Measurements from ENCODE around the gene TOMM20. TPM values are rescaled to one million over a fixed set of nuclear protein-coding genes. Genes with fewer than 3 reads are reported as not detected.
"Not testable (repeated sequence)": the region's sequence is repeated elsewhere in the genome, so short reads cannot be mapped to it uniquely, and the experiment has no call there.

The TOMM20 gene
- total RNA-seq, 1 experiment from 2014 or later: 309 TPM

DNA sequence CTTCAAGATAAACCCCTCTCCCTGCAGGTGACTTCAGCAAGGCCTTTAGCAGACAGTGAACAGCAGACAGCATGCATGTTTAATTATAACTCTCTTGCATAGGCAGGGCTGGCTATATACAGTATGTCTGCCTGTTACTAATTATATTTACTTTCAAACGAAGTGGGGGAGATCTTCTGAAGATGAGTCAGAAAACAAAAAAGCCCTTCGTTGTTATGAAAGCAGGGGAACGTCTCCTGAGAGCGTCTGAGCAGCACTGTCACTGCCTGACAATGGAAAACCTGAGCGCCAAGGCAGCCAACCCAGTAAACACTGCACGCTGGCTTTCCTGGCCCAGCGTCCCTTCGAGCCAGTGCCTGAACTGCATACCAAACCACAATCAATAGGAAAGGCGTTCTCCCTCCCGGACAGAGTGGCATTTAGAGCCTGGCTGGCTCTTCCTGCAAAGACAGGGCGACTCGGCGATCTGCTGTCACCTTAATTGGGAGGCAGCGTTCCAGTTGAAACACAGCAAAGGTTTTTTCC is 54.1 kb downstream of the TOMM20 start:
- no TSS peak for BruUV-seq (replicated peaks)
- peak; percentile 86 for DNase-seq (ENCODE audit: unreplicated experiment)
- intact Hi-C loops (cut with micrococcal nuclease): loop anchor here (5.0 kb wide), 1 partner anchor 207 kb away; no protein-coding TSS in a partner anchor
- Mint-ChIP-seq H3K4me3 (ENCODE audit: unreplicated experiment) (no peak overlapping the region), H3K36me3 (ENCODE audit: insufficient read depth, unreplicated experiment) (peaks cover 6% of the 10 kb centered on the region), H3K27ac (ENCODE audit: low read depth, unreplicated experiment) (no peak overlapping the region), H3K9me3 (ENCODE audit: unreplicated experiment) (no peaks in the 10 kb centered on the region), H3K4me1 (ENCODE audit: insufficient read depth, unreplicated experiment) (peaks cover 32% of the 10 kb centered on the region), H3K27me3 (ENCODE audit: insufficient read depth, unreplicated experiment) (no peaks in the 10 kb centered on the region)
- ChIA-PET POLR2A (interaction anchor here (0.8 to 13.9 kb wide), 18 partner anchors 9 to 575 kb away, joined by 3 to 406 read pairs (median 14); partner anchors contain the start of gene IRF2BP2), CTCF (interaction anchor here (0.6 to 2.9 kb wide), 11 partner anchors 9 to 588 kb away, joined by 3 to 18 read pairs (median 5); no protein-coding TSS in a partner anchor)
- TF ChIP-seq, protein P1, sequence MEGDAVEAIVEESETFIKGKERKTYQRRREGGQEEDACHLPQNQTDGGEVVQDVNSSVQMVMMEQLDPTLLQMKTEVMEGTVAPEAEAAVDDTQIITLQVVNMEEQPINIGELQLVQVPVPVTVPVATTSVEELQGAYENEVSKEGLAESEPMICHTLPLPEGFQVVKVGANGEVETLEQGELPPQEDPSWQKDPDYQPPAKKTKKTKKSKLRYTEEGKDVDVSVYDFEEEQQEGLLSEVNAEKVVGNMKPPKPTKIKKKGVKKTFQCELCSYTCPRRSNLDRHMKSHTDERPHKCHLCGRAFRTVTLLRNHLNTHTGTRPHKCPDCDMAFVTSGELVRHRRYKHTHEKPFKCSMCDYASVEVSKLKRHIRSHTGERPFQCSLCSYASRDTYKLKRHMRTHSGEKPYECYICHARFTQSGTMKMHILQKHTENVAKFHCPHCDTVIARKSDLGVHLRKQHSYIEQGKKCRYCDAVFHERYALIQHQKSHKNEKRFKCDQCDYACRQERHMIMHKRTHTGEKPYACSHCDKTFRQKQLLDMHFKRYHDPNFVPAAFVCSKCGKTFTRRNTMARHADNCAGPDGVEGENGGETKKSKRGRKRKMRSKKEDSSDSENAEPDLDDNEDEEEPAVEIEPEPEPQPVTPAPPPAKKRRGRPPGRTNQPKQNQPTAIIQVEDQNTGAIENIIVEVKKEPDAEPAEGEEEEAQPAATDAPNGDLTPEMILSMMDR (IDR thresholded peaks at IDR 0.05; ENCODE audit: unreplicated experiment): no peak

DNA sequence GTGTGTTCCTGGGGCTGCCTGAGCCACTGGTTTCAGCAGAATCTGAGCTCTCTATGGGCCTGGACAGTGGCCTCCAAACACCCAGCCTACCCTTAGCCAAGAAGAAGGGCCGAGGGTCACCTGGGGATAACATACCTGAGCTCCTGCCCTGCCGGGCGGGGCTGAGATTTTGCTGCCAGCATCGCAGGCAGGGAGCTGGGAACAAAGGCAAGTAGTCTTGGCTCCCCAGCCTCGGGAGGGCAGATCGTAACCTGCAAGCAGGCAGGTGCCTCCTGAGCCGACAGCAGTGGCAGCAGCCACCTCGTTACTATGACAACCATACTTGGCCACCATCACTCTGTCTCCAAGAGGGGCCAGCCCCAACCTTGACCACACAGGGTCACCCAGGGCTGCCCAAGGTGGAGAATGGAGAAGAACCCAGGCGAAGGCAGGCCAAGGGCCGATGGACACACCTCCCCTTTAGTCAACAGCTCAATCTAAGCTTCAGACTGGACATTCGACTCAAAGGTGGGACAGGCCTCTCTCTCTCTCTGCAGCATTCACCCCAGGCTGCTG is 54.6 kb downstream of the TOMM20 start:
- TF ChIP-seq, protein P1 (IDR thresholded peaks at IDR 0.05; ENCODE audit: unreplicated experiment): no peak
- H3K36me3 Mint-ChIP-seq (ENCODE audit: insufficient read depth, unreplicated experiment): peaks cover 6% of the 10 kb centered on the region
- peak overlapping the region; percentile 69 for H3K27ac Mint-ChIP-seq (ENCODE audit: low read depth, unreplicated experiment)
- ChIA-PET CTCF (interaction anchor here (0.6 to 2.9 kb wide), 18 partner anchors 8 to 587 kb away, joined by 3 to 18 read pairs (median 4); no protein-coding TSS in a partner anchor), POLR2A (interaction anchor here (0.7 to 13.9 kb wide), 31 partner anchors 9 to 700 kb away, joined by 3 to 406 read pairs (median 5); partner anchors contain the start of genes COA6, IRF2BP2 and TARBP1)
- H3K4me1 Mint-ChIP-seq (ENCODE audit: insufficient read depth, unreplicated experiment): peaks cover 36% of the 10 kb centered on the region
- no TSS peak for BruUV-seq (replicated peaks)
- intact Hi-C loops (cut with micrococcal nuclease): loop anchor here (5.0 kb wide), 1 partner anchor 207 kb away; no protein-coding TSS in a partner anchor
- H3K9me3 Mint-ChIP-seq (ENCODE audit: unreplicated experiment): no peaks in the 10 kb centered on the region
- H3K4me3 Mint-ChIP-seq (ENCODE audit: unreplicated experiment): no peak overlapping the region
- H3K27me3 Mint-ChIP-seq (ENCODE audit: insufficient read depth, unreplicated experiment): no peaks in the 10 kb centered on the region
- no peak for DNase-seq (ENCODE audit: unreplicated experiment)

DNA sequence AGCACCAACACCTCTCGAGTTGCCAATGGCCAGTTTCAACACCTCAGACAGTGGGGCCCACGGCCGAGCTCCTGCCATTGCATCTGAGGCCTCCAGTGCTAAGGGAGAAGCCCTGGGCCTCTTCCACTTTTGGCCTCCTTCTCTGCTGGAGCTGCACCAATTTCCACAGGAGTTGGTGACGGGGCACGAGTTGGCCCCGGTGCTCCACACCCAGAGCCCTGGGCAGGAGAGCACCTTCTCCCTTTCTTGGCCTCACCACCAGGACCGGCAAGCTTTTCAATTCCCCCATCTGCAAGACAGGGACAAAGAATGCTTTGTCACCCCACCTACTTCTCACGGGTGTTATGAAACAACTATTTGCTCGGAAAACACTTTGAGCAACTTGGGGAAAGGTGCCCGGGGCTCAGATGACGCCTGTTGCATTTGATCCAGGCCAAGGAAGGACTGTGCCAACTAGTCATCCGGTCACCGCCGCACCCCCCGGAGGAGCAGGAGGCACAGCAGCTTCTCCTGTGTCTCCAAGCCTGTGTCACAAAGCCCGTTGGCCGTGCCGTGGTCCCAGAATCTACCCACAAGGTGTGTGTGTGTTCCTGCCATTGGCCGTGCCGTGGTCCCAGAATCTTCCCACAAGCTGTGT is 55.2 kb downstream of the TOMM20 start:
- TF ChIP-seq, protein P1 (IDR thresholded peaks at IDR 0.05; ENCODE audit: unreplicated experiment): no peak
- POLR2A ChIA-PET: interaction anchor here (0.6 to 13.9 kb wide), 37 partner anchors 10 to 700 kb away, joined by 3 to 406 read pairs (median 5); partner anchors contain the start of genes COA6, IRF2BP2 and TARBP1
- Mint-ChIP-seq H3K4me3 (ENCODE audit: unreplicated experiment) (peak overlapping the region; percentile 13), H3K36me3 (ENCODE audit: insufficient read depth, unreplicated experiment) (peaks cover 6% of the 10 kb centered on the region), H3K27me3 (ENCODE audit: insufficient read depth, unreplicated experiment) (no peaks in the 10 kb centered on the region), H3K27ac (ENCODE audit: low read depth, unreplicated experiment) (peak overlapping the region; percentile 69), H3K4me1 (ENCODE audit: insufficient read depth, unreplicated experiment) (peaks cover 42% of the 10 kb centered on the region), H3K9me3 (ENCODE audit: unreplicated experiment) (no peaks in the 10 kb centered on the region)
- no TSS peak for BruUV-seq (replicated peaks)
- CTCF ChIA-PET: interaction anchor here (0.7 to 2.9 kb wide), 18 partner anchors 8 to 586 kb away, joined by 3 to 18 read pairs (median 4); no protein-coding TSS in a partner anchor
- intact Hi-C loops (cut with micrococcal nuclease): loop anchor here (5.0 kb wide), 1 partner anchor 206 kb away; no protein-coding TSS in a partner anchor
- peak; percentile 100 for DNase-seq (ENCODE audit: unreplicated experiment)

DNA sequence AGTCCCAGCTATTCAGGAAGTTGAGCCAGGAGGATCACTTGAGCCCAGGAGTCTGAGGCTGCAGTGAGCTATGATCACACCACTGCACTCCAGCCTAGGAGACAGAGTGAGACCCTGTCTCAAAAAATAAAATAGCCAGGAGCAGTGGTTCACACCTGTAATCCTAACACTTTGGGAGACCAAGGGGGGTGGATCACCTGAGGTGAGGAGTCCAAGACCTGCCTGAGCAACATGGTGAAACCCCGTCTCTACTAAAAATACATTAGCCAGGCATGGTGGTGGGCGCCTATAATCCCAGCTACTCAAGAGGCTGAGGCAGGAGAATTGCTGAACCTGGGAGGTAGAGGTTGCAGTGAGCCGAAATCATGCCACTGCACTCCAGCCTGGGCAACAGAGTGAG is 56.1 kb downstream of the TOMM20 start:
- DNase-seq (ENCODE audit: unreplicated experiment); BruUV-seq (replicated peaks); H3K4me3 Mint-ChIP-seq (ENCODE audit: unreplicated experiment); H3K27me3 Mint-ChIP-seq (ENCODE audit: insufficient read depth, unreplicated experiment); H3K9me3 Mint-ChIP-seq (ENCODE audit: unreplicated experiment): not testable (repeated sequence)
- intact Hi-C loops (cut with micrococcal nuclease): loop anchor here (5.0 kb wide), 1 partner anchor 205 kb away; no protein-coding TSS in a partner anchor
- H3K4me1 Mint-ChIP-seq (ENCODE audit: insufficient read depth, unreplicated experiment): peaks cover 51% of the 10 kb centered on the region
- peaks cover 10% of the 10 kb centered on the region for H3K36me3 Mint-ChIP-seq (ENCODE audit: insufficient read depth, unreplicated experiment)
- ChIA-PET POLR2A (interaction anchor here (0.9 to 13.9 kb wide), 16 partner anchors 10 to 595 kb away, joined by 4 to 406 read pairs (median 16); partner anchors contain the start of genes IRF2BP2 and TARBP1), CTCF (interaction anchor here (0.6 to 2.9 kb wide), 6 partner anchors 11 to 585 kb away, joined by 4 to 18 read pairs (median 8); no protein-coding TSS in a partner anchor)
- peak overlapping the region; percentile 69 for H3K27ac Mint-ChIP-seq (ENCODE audit: low read depth, unreplicated experiment)
